ENCODE measurements around the gene RBBP8NL.

RBBP8NL gene

DNA sequence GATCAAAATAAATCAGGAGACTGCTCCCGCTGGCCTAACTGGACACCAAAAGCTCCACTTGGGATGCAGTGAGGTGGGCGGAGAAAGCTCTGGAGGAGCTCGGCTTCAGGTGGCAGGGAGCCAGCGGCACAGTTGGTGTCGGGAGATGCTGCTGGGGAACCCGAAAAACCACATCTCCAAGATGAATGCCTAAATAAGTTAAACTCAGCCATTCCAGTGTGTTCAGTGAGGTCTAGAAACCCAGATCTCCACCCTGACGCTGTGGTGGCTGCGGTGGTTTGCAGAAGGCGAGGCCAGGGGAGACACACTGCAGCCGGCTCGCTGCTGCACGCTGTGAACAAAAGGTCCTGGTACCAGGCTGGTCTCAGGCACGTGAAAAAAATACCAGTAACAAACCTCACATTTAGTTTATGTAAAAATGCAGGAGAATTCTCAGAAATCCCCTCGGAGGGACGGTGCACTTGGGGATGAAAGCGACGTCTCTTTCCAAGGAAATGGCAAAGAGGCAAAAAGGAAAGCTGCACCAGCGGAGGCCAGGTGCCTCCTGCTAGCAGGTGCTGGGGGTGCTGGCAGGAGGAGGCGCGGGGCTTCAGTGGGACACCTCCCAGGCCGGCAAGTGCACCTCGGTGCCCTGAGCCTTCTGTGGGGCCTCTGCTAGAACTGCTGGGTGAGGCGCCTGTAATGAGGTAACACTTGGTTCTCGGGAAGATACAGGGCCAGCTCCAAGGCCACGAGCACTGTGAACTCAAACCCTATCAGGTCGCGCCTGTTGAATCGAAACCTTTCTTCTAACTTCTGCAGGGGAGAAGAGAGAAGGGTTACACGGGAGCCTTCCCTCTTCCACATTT is 36.8 kb downstream of the RBBP8NL start:
- Histone ChIP-seq H3K9me3 (ENCODE audit: low read length) (no peaks in the 10 kb centered on the region), H3K4me1 (ENCODE audit: insufficient read depth, low read length) (peaks cover 11% of the 10 kb centered on the region)

DNA sequence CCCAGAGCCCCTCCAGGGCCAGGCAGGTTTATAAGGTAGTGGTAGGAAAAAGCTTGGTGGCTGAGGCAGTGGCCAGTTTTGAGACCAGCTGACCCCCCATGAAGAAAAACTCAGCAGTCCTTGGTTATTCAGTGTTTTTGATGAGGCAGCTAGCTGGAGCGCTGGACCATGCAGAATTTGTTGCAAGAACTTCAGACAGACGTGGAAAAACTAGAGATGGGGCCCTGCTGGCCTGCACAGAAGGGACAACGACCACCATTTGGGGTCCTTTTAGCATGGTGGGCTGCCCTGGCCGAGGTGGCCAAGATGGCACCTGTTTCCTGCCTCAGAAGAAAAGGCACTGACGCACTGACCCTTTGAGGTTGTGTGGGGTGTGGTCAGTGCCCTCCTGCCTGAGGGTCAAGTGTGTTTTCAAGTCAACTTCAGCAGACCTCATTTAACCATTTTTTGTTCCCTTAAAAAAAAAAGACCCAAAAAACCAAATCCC is 37.7 kb downstream of the RBBP8NL start:
- Histone ChIP-seq H3K4me1 (ENCODE audit: insufficient read depth, low read length) (peaks cover 16% of the 10 kb centered on the region), H3K36me3 (ENCODE audit: insufficient read depth, low read length) (peaks cover 55% of the 10 kb centered on the region), H3K4me3 (ENCODE audit: low read length) (no peak overlapping the region), H3K9me3 (ENCODE audit: low read length) (no peaks in the 10 kb centered on the region), H3K27me3 (ENCODE audit: insufficient read depth, low read length) (no peaks in the 10 kb centered on the region), H2AFZ (ENCODE audit: low read depth, low read length) (no peak overlapping the region)

More for the DNA sequence above, 36.8 kb downstream of the RBBP8NL start:
- H3K4me3 ChIP-seq (ENCODE audit: low read length): no peak overlapping the region
- no peak overlapping the region for H2AFZ ChIP-seq (ENCODE audit: low read depth, low read length)
- H3K36me3 ChIP-seq (ENCODE audit: insufficient read depth, low read length): peaks cover 56% of the 10 kb centered on the region
- no peaks in the 10 kb centered on the region for H3K27me3 ChIP-seq (ENCODE audit: insufficient read depth, low read length)

DNA sequence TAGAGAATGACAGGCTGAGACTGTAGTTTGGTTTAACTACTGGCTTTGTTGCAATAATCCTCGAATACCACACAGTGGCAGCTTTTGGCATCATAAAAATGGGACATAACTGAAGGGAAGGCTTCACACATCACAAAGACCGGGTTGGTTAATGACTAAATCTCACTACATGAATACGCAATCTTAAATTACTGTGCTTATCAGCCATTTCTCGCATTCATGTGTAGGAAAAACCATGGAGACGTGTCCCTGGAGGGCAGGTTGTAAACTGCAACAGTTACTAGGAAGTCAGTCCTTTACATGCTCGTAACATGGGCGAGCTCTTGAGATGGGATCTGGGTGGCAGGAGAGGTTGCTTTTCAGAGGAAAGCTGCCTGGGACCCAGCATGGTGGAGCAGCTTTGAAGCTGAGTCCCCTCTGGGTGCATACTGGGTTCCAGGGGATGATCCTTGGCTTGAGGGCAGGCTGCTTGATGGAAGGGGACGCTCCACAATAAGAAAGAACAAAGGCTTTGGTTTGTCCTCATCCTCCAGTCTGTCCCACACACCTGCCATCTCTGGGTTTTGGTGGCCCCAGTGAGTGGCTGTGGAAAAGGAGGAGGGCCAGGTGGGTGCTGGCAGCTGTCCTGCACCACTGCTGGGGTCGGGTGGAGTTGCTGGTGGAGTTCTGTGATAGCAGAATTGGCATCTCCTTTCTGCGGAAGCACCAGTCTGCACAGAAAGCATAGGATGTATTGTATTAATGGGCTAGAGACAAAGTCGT is 38.3 kb downstream of the RBBP8NL start:
- peaks cover 51% of the 10 kb centered on the region for H3K36me3 ChIP-seq (ENCODE audit: insufficient read depth, low read length)
- H3K27me3 ChIP-seq (ENCODE audit: insufficient read depth, low read length): no peaks in the 10 kb centered on the region
- H3K4me3 ChIP-seq (ENCODE audit: low read length): no peak overlapping the region

DNA sequence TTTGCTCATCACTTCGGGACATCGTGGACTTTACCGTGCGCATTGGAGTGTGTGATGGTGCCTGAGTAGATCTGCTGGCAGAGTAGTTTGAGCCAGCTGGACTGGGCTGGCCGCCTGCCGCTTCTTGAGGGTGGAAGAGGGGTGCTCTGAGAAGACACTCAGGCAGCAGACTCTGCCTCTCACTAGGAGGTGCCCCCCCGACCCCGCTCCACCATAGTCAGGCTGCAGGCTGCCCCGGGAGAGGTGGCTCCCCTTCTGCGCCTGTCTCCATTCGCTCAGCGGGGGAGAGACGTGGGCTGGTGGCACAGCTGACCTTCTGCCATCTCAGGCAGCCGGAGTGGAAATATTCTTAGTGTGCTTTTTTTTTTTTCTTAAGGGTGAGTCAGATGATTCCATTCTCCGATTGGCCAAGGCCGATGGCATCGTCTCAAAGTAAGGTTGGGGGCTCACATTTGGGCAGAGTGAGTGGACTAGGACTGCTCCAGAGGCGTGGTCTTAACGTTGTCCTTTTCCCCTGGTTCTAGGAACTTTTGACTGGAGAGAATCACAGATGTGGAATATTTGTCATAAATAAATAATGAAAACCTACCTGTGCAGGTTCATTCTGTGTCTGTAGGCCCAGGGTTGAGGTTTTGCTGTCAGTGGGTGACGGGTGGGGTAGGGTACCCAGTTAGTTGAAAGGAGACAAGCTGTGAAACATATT is 39.3 kb downstream of the RBBP8NL start:
- Histone ChIP-seq H3K9me3 (ENCODE audit: low read length) (no peaks in the 10 kb centered on the region), H3K27me3 (ENCODE audit: insufficient read depth, low read length) (no peaks in the 10 kb centered on the region), H3K36me3 (ENCODE audit: insufficient read depth, low read length) (peaks cover 42% of the 10 kb centered on the region), H3K4me1 (ENCODE audit: insufficient read depth, low read length) (peaks cover 16% of the 10 kb centered on the region), H2AFZ (ENCODE audit: low read depth, low read length) (no peak overlapping the region), H3K4me3 (ENCODE audit: low read length) (peak overlapping the region; percentile 91)

More for the DNA sequence above, 38.3 kb downstream of the RBBP8NL start:
- no peaks in the 10 kb centered on the region for H3K9me3 ChIP-seq (ENCODE audit: low read length)
- no peak overlapping the region for H2AFZ ChIP-seq (ENCODE audit: low read depth, low read length)
- peaks cover 16% of the 10 kb centered on the region for H3K4me1 ChIP-seq (ENCODE audit: insufficient read depth, low read length)

DNA sequence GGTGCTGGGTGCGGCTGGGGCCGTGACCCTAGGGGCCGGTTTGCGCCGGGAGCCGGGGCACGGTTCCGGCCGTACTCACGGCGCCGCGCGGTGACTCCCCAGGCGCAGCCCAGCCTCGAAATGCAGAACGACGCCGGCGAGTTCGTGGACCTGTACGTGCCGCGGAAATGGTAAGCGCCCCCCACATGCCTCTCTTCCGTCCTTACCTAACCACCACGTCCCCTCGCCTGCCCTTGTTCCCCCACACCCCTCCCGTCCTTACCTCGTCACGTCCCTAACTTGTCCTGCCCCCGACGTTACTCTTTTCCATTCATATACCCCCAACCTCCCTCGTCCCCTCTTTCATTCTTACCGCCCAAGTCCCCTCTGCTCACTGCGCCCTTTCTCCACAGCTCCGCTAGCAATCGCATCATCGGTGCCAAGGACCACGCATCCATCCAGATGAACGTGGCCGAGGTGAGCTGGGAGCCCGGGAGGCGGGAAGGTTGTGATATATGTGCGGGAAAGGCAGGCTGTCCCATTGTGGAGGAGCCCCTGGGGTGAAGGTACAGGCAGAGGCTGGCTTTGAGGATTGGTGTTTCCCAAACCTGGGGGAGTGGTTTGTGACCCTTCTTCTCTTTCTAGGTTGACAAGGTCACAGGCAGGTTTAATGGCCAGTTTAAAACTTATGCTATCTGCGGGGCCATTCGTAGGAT is 40.0 kb downstream of the RBBP8NL start:
- H3K4me1 ChIP-seq (ENCODE audit: insufficient read depth, low read length): peaks cover 18% of the 10 kb centered on the region
- no peaks in the 10 kb centered on the region for H3K9me3 ChIP-seq (ENCODE audit: low read length)
- peak overlapping the region; percentile 91 for H3K4me3 ChIP-seq (ENCODE audit: low read length)
- no peaks in the 10 kb centered on the region for H3K27me3 ChIP-seq (ENCODE audit: insufficient read depth, low read length)
- H2AFZ ChIP-seq (ENCODE audit: low read depth, low read length): no peak overlapping the region
- peaks cover 36% of the 10 kb centered on the region for H3K36me3 ChIP-seq (ENCODE audit: insufficient read depth, low read length)

DNA sequence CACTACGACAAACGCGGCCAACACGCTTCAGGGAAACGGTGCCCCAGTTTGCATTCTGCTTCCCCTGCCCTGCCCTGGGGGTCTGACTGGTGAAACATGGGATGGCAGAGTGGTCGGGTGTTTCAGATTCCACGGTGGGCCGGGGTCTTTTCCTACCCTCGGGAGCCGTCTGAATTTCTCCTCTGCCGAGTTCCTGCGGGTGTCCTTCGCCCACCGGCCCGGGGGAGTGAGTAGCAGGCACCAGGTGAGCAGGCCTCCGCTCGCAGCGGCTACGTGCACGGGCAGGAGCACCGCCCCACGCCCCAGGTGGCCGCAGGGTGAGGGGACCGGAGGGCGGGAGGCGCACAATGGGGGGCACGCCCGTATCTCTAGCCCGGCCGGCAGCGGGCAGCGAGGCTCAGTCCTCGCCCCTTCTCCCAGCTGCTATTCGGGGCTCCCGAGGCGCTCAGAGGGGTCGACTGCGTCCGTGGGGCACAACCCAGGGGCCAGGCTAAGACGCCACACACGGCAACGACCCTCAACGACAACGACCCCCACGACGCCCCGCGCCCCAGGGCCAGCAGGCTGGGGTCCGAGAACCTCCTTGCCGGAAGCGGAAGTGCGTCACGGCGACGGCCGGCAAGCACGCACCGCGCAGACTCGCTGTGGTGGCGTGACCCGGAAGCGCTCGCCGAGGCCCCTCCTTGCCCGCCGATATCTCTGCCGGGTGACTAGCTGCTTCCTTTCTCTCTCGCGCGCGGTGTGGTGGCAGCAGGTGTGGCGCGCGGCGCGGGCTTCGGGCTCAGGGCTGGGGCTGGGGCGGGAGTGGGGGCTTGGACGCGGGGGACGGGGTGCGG is 40.7 kb downstream of the RBBP8NL start, which contains the start of gene RPS21:
RPS21 (plus strand) TSS at position 721 of the 836 bp plus-strand sequence. CDS start 236 bp downstream, outside the sequence.
- H3K27me3 ChIP-seq (ENCODE audit: insufficient read depth, low read length): no peaks in the 10 kb centered on the region
- peaks cover 37% of the 10 kb centered on the region for H3K36me3 ChIP-seq (ENCODE audit: insufficient read depth, low read length)
- H3K4me1 ChIP-seq (ENCODE audit: insufficient read depth, low read length): peaks cover 18% of the 10 kb centered on the region
- H3K9me3 ChIP-seq (ENCODE audit: low read length): no peaks in the 10 kb centered on the region
- H2AFZ ChIP-seq (ENCODE audit: low read depth, low read length): no peak within 1 kb of the TSS
- H3K4me3 ChIP-seq (ENCODE audit: low read length): peak within 1 kb of the TSS; percentile 91

DNA sequence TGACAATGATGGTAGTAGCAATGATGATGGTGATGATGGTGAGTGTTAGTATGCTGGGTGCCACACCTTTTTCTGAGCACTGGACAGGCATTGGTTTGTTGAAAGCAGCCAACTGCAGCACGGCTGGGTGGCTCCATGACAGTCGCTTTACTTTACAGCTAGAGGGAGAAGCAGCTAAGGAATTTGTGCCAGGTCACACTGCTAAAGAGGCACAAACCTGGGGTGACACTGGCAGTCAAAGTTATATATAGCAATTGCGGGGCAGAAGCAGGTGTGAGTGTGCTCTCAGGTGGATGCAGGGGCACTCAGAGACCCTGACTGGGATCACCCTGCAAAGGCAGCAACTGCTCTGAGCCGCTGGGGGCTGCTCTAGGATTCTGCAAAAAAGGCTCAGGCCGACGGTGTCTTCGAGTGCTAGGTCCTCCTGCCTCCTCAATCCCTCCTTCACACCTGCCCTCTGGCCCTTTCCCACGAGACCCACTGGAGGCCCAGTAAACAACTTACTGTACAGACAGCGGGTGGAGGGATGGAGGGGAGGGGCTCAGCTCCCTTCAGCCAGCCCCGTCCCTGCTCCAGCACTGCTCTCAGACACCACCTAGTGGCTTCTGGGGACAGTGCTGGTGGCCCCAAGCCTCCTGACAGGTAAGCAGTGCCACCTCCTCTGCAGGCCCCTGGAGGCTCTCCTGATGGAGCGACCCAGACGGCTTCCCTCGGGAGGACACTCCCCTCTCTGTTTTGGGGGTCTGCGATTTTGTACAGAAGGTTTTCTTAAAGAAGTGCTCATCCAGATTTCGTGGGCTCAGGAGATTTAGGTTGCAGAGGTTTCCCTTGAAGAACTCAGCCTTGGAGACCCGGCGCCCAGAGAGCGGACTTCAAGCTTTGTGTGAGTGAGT is 44.8 kb downstream of the RBBP8NL start:
- H3K9me3 ChIP-seq (ENCODE audit: low read length): no peaks in the 10 kb centered on the region
- H3K4me3 ChIP-seq (ENCODE audit: low read length): no peak overlapping the region
- peaks cover 8% of the 10 kb centered on the region for H3K36me3 ChIP-seq (ENCODE audit: insufficient read depth, low read length)
- H3K27me3 ChIP-seq (ENCODE audit: insufficient read depth, low read length): no peaks in the 10 kb centered on the region
- no peak overlapping the region for H2AFZ ChIP-seq (ENCODE audit: low read depth, low read length)
- H3K4me1 ChIP-seq (ENCODE audit: insufficient read depth, low read length): peaks cover 9% of the 10 kb centered on the region

DNA sequence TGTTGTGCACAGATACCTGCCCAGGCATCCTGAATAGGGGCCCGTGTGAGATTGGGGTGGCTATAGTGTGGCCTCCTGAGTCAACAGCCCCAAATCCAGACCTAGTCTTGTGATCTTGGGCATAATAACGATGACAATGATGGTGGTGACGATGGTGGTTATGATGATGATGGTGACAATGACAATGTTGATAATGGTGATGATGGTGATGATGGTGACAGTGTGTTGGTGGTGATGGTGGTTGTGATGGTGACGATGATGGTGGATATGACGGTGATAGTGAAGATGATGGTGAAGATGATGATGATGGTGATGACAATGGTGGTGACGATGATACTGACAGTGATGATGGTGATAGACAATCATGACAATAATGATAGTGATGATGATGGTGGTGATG is 45.5 kb downstream of the RBBP8NL start:
- H3K9me3 ChIP-seq (ENCODE audit: low read length): no peaks in the 10 kb centered on the region
- no peak overlapping the region for H2AFZ ChIP-seq (ENCODE audit: low read depth, low read length)
- H3K27me3 ChIP-seq (ENCODE audit: insufficient read depth, low read length): no peaks in the 10 kb centered on the region
- peaks cover 8% of the 10 kb centered on the region for H3K36me3 ChIP-seq (ENCODE audit: insufficient read depth, low read length)
- peaks cover 8% of the 10 kb centered on the region for H3K4me1 ChIP-seq (ENCODE audit: insufficient read depth, low read length)
- H3K4me3 ChIP-seq (ENCODE audit: low read length): no peak overlapping the region

DNA sequence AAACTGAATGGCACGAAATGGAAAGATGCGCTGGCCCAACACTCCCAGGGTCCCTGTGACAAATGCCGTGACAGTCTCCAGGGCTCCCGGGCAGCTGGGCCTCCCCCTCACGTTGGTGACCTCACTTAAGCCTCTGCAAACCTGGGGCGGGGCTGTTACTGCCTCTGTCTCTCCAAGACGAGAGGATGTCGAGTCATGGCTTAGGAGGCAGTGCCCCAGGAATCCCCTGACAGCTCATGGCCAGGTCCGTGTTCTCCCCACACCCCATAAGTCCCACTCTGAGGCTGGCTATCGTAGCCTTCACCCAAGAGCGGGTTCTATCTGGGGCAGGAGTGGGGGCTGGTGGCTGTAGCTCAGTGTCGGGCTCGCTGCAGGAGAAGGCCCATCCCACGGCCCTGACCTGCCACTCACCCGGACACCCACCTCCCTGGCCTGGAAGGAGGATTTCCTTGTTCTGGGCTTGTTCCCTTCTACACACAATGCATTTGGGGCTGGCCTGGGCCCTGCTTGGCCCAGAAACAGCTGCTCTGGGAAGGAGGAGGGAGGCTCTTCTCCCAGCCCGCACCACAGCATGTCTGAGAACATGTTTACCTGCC is 46.0 kb downstream of the RBBP8NL start:
- no peaks in the 10 kb centered on the region for H3K9me3 ChIP-seq (ENCODE audit: low read length)
- peaks cover 9% of the 10 kb centered on the region for H3K4me1 ChIP-seq (ENCODE audit: insufficient read depth, low read length)
- no peak overlapping the region for H3K4me3 ChIP-seq (ENCODE audit: low read length)
- peaks cover 8% of the 10 kb centered on the region for H3K36me3 ChIP-seq (ENCODE audit: insufficient read depth, low read length)
- no peaks in the 10 kb centered on the region for H3K27me3 ChIP-seq (ENCODE audit: insufficient read depth, low read length)
- H2AFZ ChIP-seq (ENCODE audit: low read depth, low read length): no peak overlapping the region

DNA sequence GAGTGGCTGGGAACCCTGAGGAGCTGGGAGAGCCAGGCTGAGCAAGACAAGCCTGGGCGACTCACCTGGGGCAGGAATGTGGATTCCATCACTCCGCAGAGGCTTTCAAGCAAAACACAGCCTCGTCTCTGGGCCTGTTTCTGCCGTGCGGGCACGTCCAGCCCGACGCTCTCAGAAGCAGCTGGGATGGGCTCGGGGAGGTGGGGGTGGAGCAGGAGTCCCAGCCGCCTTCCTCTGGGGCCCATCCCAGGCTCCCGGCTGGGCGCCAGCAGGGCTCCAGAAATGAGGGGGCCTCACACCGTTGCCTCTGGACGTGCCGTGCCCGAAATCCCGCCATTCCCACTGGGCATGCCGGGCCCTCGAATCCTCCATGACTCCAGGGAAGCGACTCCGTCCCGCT is 49.1 kb downstream of the RBBP8NL start:
- no peak overlapping the region for H3K4me3 ChIP-seq (ENCODE audit: low read length)
- H3K9me3 ChIP-seq (ENCODE audit: low read length): peaks cover 5% of the 10 kb centered on the region
- peaks cover 8% of the 10 kb centered on the region for H3K36me3 ChIP-seq (ENCODE audit: insufficient read depth, low read length)
- peaks cover 6% of the 10 kb centered on the region for H3K4me1 ChIP-seq (ENCODE audit: insufficient read depth, low read length)
- no peak overlapping the region for H2AFZ ChIP-seq (ENCODE audit: low read depth, low read length)
- H3K27me3 ChIP-seq (ENCODE audit: insufficient read depth, low read length): no peaks in the 10 kb centered on the region
